SH-SY5Y (cell line): ENCODE data around the gene BTRC.

Experiments
- GATA2 ChIP-seq: IDR thresholded peaks from 2 replicates; pipeline ENCODE4 v1.6.1; 2011; ENCODE audit warnings: mild to moderate bottlenecking, low read depth, low read length
- GATA3 ChIP-seq: IDR thresholded peaks from 2 replicates; pipeline ENCODE4 v1.6.1; 2011; ENCODE audit warnings: low read depth, mild to moderate bottlenecking, low read length, moderate library complexity

- TF ChIP-seq GATA3 (no peak), GATA2 (no peak)
Measured at GRCh38 chr10:101393378-101393777, 39.4 kb downstream of the BTRC start.
